HepG2 (cell line): ENCODE data around the gene ZMYND12. TPM values are rescaled to one million over a fixed set of nuclear protein-coding genes. Genes with fewer than 3 reads are reported as not detected.

Experiments used
- ATAC-seq: fragments of 200-7000 bp; cut with Tn5 transposase; 3 replicates; pipeline ENCODE4 v1.9.1; 2020; ENCODE audit warnings: mild to moderate bottlenecking, moderate library complexity
- BruUV-seq: library from RNA; stranded (reverse); fragments of 400-500 nt; replicated peaks from 2 replicates; lab custom pipeline; 2021; lab: Mats Ljungman, UMichigan
- CTCF ChIA-PET: fragments of 300-600 bp; formaldehyde crosslinking; extraction: SDS; loops from one replicate; lab custom pipeline; 2021; ENCODE audit warnings: low total read pairs, inconsistent platforms, low intra/inter-chr PET ratio; lab: Yijun Ruan, JAX
- POLR2A ChIA-PET: fragments of 350-600 bp; sonication (Branson Sonifier 250); formaldehyde crosslinking; loops from one replicate; lab custom pipeline; 2020; ENCODE audit warnings: antibody characterized with exemption, inconsistent platforms; lab: Yijun Ruan, JAX
- DNase-seq: peaks from one replicate; pipeline ENCODE4 v3.0.0-alpha.2; 2015; ENCODE audit warnings: low spot score
- FAIRE-seq: peaks from 3 replicates; lab custom pipeline; 2011; peaks lifted over from hg19 to GRCh38; lab: Jason Lieb, UNC
- H2AFZ ChIP-seq: one replicate; pipeline ENCODE4 v1.6.1; 2011; ENCODE audit warnings: low read length, inconsistent platforms
- H3K27ac ChIP-seq: fragments of 300-600 bp; 3 replicates; pipeline ENCODE4 v1.8.0; 2011; ENCODE audit warnings: mixed run types, mild to moderate bottlenecking, mixed read lengths, low read length, inconsistent platforms; ENCODE audit not compliant: insufficient read depth; ENCODE audit errors: extremely low read length
- H3K27me3 ChIP-seq, 2 experiments: fragments of 200-600 bp in 1 of 2; 2 replicates in 1 of 2; 3 replicates in 1 of 2; pipeline versions ENCODE4 v1.6.0 to v1.8.0; 2011; ENCODE audit warnings: low read length in 2 of 2, mild to moderate bottlenecking in 2 of 2, moderate library complexity in 2 of 2, inconsistent platforms in 1 of 2; ENCODE audit not compliant: insufficient read depth in 2 of 2, control insufficient read depth in 1 of 2
- H3K36me3 ChIP-seq, 2 experiments: fragments of 200-600 bp in 1 of 2; replicated peaks in 1 of 2; 2 replicates in 1 of 2; 3 replicates in 1 of 2; pipeline versions ENCODE4 v1.5.1 to v1.8.0; 2011; ENCODE audit warnings: low read length in 2 of 2, inconsistent platforms in 1 of 2; ENCODE audit not compliant: insufficient read depth in 2 of 2, control insufficient read depth in 1 of 2
- H3K4me1 ChIP-seq: 2 replicates; pipeline ENCODE4 v1.5.1; 2012; ENCODE audit warnings: low read length, inconsistent platforms; ENCODE audit not compliant: insufficient read depth
- H3K4me2 ChIP-seq: 2 replicates; pipeline ENCODE4 v1.6.0; 2011; ENCODE audit warnings: low read depth, low read length, inconsistent platforms
- H3K4me3 ChIP-seq, 3 experiments: fragments of 200-600 bp in 1 of 3; sonication (generic), shearing (Covaris generic) in 1 of 3; replicated peaks in 1 of 3; 2 replicates each; pipeline ENCODE4 v1.5.1; 2011 to 2016; ENCODE audit warnings: low read length in 3 of 3, inconsistent platforms in 2 of 3, low read depth in 2 of 3, mild to moderate bottlenecking in 2 of 3, control low read depth in 1 of 3, mixed read lengths in 1 of 3; ENCODE audit not compliant: insufficient read depth in 1 of 3
- H3K79me2 ChIP-seq: one replicate; pipeline ENCODE4 v1.6.1; 2011; ENCODE audit warnings: low read length, inconsistent platforms; ENCODE audit not compliant: insufficient read depth
- H3K9ac ChIP-seq: 2 replicates; pipeline ENCODE4 v1.6.0; 2011; ENCODE audit warnings: mild to moderate bottlenecking, low read depth, low read length, inconsistent platforms; ENCODE audit not compliant: insufficient read depth
- H3K9me3 ChIP-seq: 2 replicates; pipeline ENCODE4 v1.5.1; 2012; ENCODE audit warnings: mild to moderate bottlenecking, low read length
- H4K20me1 ChIP-seq: 2 replicates; pipeline ENCODE4 v1.6.0; 2011; ENCODE audit warnings: inconsistent platforms, mild to moderate bottlenecking, low read length, moderate library complexity; ENCODE audit not compliant: insufficient read depth
- CEBPB ChIP-seq: IDR thresholded peaks from 2 replicates; pipeline ENCODE4 v1.6.1; 2011; ENCODE audit warnings: low read depth, low read length, improper control_type of control experiment, borderline replicate concordance
- FOXJ3 ChIP-seq: sonication (generic); formaldehyde crosslinking; IDR thresholded peaks from 2 replicates; pipeline ENCODE4 v1.4.0; 2020; ENCODE audit warnings: missing genetic modification reagents, mild to moderate bottlenecking, borderline replicate concordance
- FOXM1 ChIP-seq: sonication (generic); formaldehyde crosslinking; IDR thresholded peaks from 2 replicates; pipeline ENCODE4 v1.5.0; 2020; ENCODE audit warnings: missing genetic modification reagents
- GATA4 ChIP-seq: sonication (generic); IDR thresholded peaks from 2 replicates; pipeline ENCODE4 v1.6.1; 2016; ENCODE audit warnings: antibody characterized with exemption, low read depth, borderline replicate concordance
- JUND ChIP-seq: sonication (generic); formaldehyde crosslinking; IDR thresholded peaks from 2 replicates; pipeline ENCODE4 v1.8.0; 2022; ENCODE audit warnings: mild to moderate bottlenecking, missing genetic modification reagents
- RXRA ChIP-seq: sonication (generic); formaldehyde crosslinking; IDR thresholded peaks from 2 replicates; pipeline ENCODE4 v1.5.1; 2020; ENCODE audit warnings: missing genetic modification reagents
- ZFYVE20 ChIP-seq: sonication (generic); formaldehyde crosslinking; IDR thresholded peaks from 2 replicates; pipeline ENCODE4 v1.8.0; 2023; ENCODE audit warnings: low read depth, mild to moderate bottlenecking, moderate library complexity, missing genetic modification reagents, borderline replicate concordance
- ZNF142 ChIP-seq: sonication (generic); formaldehyde crosslinking; IDR thresholded peaks from 2 replicates; pipeline ENCODE4 v1.4.0; 2020; ENCODE audit warnings: missing genetic modification reagents
- ZNF207 ChIP-seq: fragments of 450-650 bp; IDR thresholded peaks from 2 replicates; pipeline ENCODE4 v1.6.1; 2016; ENCODE audit warnings: antibody characterized with exemption, borderline replicate concordance
- ZNF232 ChIP-seq: sonication (generic); formaldehyde crosslinking; IDR thresholded peaks from 2 replicates; pipeline ENCODE4 v1.4.0; 2020; ENCODE audit warnings: missing genetic modification reagents, borderline replicate concordance
- ZNF629 ChIP-seq: sonication (generic); formaldehyde crosslinking; conservative IDR thresholded peaks from 2 replicates; pipeline ENCODE4 v1.5.0; 2020; ENCODE audit warnings: missing genetic modification reagents
- WGBS: methylation state at CpG from one replicate; pipeline ENCODE4 v1.1.6; 2017; ENCODE audit warnings: low lambda C conversion rate; 5-methylcytosine and 5-hydroxymethylcytosine counted together
- in situ Hi-C: cut with HindIII; loops from 2 replicates; pipeline ENCODE4 v1.10.0; 2017; ENCODE audit warnings: low pct_unique_long_range_greater_than_20kb; ENCODE audit not compliant: extremely low pct_ligation_motif_present
- intact Hi-C: fragments of 100-400 bp; cut with micrococcal nuclease; formaldehyde crosslinking; loops from one replicate; pipeline ENCODE4 v1.10.0; 2022; ENCODE audit not compliant: unreplicated experiment
- polyA plus RNA-seq, 8 experiments: library from polyadenylated mRNA; depleted of rRNA in 3 of 8; stranded (reverse) in 7 of 8; unstranded in 1 of 8; fragments of >200 nt; fragmentation: Illumina TruSeq in 4 of 8; extraction: Trizol in 4 of 8; gene quantifications; 2 replicates each; pipeline versions ENCODE4 v1.2.1 to v1.2.3, GENCODE V29; 2011 to 2016; ENCODE audit warnings: low read depth in 4 of 8, missing spikeins in 1 of 8, mixed read lengths in 1 of 8; ENCODE audit not compliant: insufficient read depth in 1 of 8
- total RNA-seq, 5 experiments: library from RNA; depleted of rRNA; stranded (reverse); fragments of >200 nt; fragmentation: Illumina TruSeq; extraction: Trizol; gene quantifications; 2 replicates each; pipeline ENCODE4 v1.2.3, GENCODE V29; 2016; ENCODE audit warnings: low read depth in 1 of 5
- TF ChIP-seq, protein P1 (sequence below): sonication (generic); formaldehyde crosslinking; IDR thresholded peaks from 2 replicates; pipeline ENCODE4 v1.4.0; 2020; ENCODE audit warnings: missing genetic modification reagents, borderline replicate concordance

The ZMYND12 gene
- total and polyA plus RNA-seq, 2 of the 13 experiments (the other 11 are each of a cell fraction or from before 2014, with no cell fraction given), result 0.13 to 0.71 TPM

DNA sequence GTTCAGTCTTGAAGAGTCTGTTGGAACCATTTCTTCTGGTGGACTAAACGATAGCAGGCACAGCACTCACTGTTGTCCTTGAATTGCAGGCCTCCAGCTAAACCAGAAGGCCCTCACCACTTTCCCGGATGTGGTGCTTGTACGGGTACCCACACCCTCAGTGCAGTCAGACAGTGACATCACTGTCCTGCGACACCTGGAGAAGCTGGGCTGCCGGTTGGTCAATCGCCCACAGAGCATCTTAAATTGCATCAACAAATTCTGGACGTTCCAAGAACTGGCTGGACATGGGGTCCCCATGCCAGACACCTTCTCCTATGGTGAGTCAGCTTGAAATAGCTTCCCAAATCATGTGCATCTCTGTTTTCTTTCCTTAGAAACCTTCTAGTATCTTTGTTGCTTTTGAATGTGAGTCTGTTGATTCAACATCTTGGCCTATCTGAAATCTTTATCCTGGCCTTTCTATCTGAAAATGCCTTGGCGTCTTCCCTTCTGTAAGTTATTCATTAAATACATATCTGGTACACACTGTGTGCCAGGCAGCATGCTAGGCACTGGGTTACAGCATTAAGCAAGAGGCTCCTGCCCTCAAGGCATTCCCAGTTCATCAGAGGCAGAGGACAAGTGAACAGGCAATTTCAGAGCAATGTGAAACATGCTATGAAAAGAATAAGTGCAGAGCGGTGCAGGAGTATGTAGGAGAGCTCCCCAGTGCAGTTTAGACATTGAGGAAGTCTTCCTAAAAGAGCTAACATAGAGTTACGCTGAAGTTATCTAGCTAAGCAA lies 56.3 kb downstream of the ZMYND12 start:
- H3K27ac ChIP-seq, result no peak overlapping the region
- WGBS, result 65% methylated on average over 7 of the region's 10 CpGs
- H3K4me3 ChIP-seq, result no peak overlapping the region
- no peak overlapping the region for H3K4me2 ChIP-seq
- intact Hi-C loops, result no loop called here
- H3K9me3 ChIP-seq, result no peaks in the 10 kb centered on the region
- H3K4me1 ChIP-seq, result no peaks in the 10 kb centered on the region
- no peak for ATAC-seq
- no TSS peak for BruUV-seq
- H3K36me3 ChIP-seq, result no peaks in the 10 kb centered on the region; a peak in 1 of 5 replicates
- ChIA-PET POLR2A (no interaction called here), CTCF (no interaction called here)
- no peaks in the 10 kb centered on the region for H4K20me1 ChIP-seq
- no peak overlapping the region for H3K9ac ChIP-seq
- in situ Hi-C loops, result no loop called here
- H3K27me3 ChIP-seq, result no peaks in the 10 kb centered on the region
- H2AFZ ChIP-seq, result no peak overlapping the region
- FAIRE-seq, result no peak
- no peak for DNase-seq
- H3K79me2 ChIP-seq, result no peaks in the 10 kb centered on the region
- TF ChIP-seq JUND (CRISPR knock-in tag) (no peak), FOXJ3 (CRISPR knock-in tag) (no peak), ZNF629 (CRISPR knock-in tag) (no peak), CEBPB (no peak), ZNF232 (CRISPR knock-in tag) (no peak), GATA4 (no peak), ZNF142 (CRISPR knock-in tag) (no peak), ZNF207 (no peak), ZFYVE20 (no peak), FOXM1 (no peak), RXRA (CRISPR knock-in tag) (no peak)
- TF ChIP-seq, protein P1, sequence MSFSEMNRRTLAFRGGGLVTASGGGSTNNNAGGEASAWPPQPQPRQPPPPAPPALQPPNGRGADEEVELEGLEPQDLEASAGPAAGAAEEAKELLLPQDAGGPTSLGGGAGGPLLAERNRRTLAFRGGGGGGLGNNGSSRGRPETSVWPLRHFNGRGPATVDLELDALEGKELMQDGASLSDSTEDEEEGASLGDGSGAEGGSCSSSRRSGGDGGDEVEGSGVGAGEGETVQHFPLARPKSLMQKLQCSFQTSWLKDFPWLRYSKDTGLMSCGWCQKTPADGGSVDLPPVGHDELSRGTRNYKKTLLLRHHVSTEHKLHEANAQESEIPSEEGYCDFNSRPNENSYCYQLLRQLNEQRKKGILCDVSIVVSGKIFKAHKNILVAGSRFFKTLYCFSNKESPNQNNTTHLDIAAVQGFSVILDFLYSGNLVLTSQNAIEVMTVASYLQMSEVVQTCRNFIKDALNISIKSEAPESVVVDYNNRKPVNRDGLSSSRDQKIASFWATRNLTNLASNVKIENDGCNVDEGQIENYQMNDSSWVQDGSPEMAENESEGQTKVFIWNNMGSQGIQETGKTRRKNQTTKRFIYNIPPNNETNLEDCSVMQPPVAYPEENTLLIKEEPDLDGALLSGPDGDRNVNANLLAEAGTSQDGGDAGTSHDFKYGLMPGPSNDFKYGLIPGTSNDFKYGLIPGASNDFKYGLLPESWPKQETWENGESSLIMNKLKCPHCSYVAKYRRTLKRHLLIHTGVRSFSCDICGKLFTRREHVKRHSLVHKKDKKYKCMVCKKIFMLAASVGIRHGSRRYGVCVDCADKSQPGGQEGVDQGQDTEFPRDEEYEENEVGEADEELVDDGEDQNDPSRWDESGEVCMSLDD (CRISPR knock-in tag), result no peak
